HCT116 (cell line): ENCODE data around the gene AOAH. TPM values are rescaled to one million over a fixed set of nuclear protein-coding genes. Genes with fewer than 3 reads are reported as not detected.

Experiments
- ATAC-seq: fragments of 200-7000 bp; cut with Tn5 transposase; 2 replicates; pipeline ENCODE4 v1.9.1; 2020; ENCODE audit warnings: mild to moderate bottlenecking, moderate library complexity
- BruUV-seq: library from RNA; stranded (reverse); fragments of 400-500 nt; replicated peaks from 2 replicates; lab custom pipeline; 2021; lab: Mats Ljungman, UMichigan
- CTCF ChIA-PET: fragments of 300-600 bp; sonication (Branson Sonifier 250); formaldehyde crosslinking; loops from one replicate; lab custom pipeline; 2021; ENCODE audit warnings: antibody characterized with exemption; lab: Charles Lee
- POLR2A ChIA-PET: fragments of 300-600, 350-600 bp; sonication (Branson Sonifier 250); formaldehyde crosslinking; loops from one replicate; lab custom pipeline; 2021; ENCODE audit warnings: antibody characterized with exemption; lab: Charles Lee
- RAD21 ChIA-PET, 2 experiments: fragments of 300-600 bp; sonication (Branson Sonifier 250); formaldehyde crosslinking; loops; one replicate each; lab custom pipeline; 2023; ENCODE audit warnings: low total read pairs in 2 of 2; ENCODE audit not compliant: uncharacterized antibody in 2 of 2, unreplicated experiment in 2 of 2, low non-redundant PET in 1 of 2; lab: Charles Lee
- DNase-seq: peaks from one replicate; pipeline ENCODE4 v3.0.0-alpha.2; 2010; ENCODE audit warnings: low read depth, low spot score
- H2AFZ ChIP-seq: fragments of 200-600 bp; shearing (Covaris generic), sonication (generic); 2 replicates; pipeline ENCODE4 v1.6.1; 2017; ENCODE audit warnings: low read depth, mixed run types, mixed read lengths, antibody characterized with exemption, low read length; ENCODE audit not compliant: poor library complexity, severe bottlenecking
- H3K27ac ChIP-seq: 2 replicates; pipeline ENCODE4 v1.5.1; 2012; ENCODE audit warnings: low read depth, low read length
- H3K27me3 ChIP-seq: fragments of 200-600 bp; sonication (generic); 2 replicates; pipeline ENCODE4 v1.6.1; 2016; ENCODE audit warnings: mixed run types, low read length, mixed read lengths; ENCODE audit not compliant: insufficient read depth
- H3K36me3 ChIP-seq, 2 experiments: fragments of 200-500 bp in 1 of 2; fragments of 200-600 bp in 1 of 2; sonication (Bioruptor generic) in 1 of 2; sonication (generic) in 1 of 2; 2 replicates each; pipeline versions ENCODE4 v1.5.1 to v1.6.1; 2014 to 2016; ENCODE audit warnings: low read length in 2 of 2, inconsistent platforms in 1 of 2, mixed read lengths in 1 of 2, mixed run types in 1 of 2; ENCODE audit not compliant: insufficient read depth in 2 of 2, control insufficient read depth in 1 of 2
- H3K4me1 ChIP-seq, 2 experiments: fragments of 200-600 bp in 1 of 2; sonication (generic) in 1 of 2; 2 replicates each; pipeline versions ENCODE4 v1.5.1 to v1.6.1; 2012 to 2017; ENCODE audit warnings: low read length in 2 of 2, inconsistent platforms in 1 of 2, mild to moderate bottlenecking in 1 of 2, mixed read lengths in 1 of 2, mixed run types in 1 of 2, moderate library complexity in 1 of 2; ENCODE audit not compliant: insufficient read depth in 2 of 2, control insufficient read depth in 1 of 2
- H3K4me2 ChIP-seq: fragments of 200-600 bp; sonication (generic); 2 replicates; pipeline ENCODE4 v1.6.1; 2017; ENCODE audit warnings: mixed run types, low read length, mixed read lengths
- H3K4me3 ChIP-seq, 2 experiments: fragments of 200-600 bp in 1 of 2; sonication (generic) in 1 of 2; replicated peaks in 1 of 2; 2 replicates each; pipeline ENCODE4 v1.5.1; 2011 to 2016; ENCODE audit warnings: low read length in 2 of 2, control low read depth in 1 of 2, low read depth in 1 of 2, mild to moderate bottlenecking in 1 of 2, mixed read lengths in 1 of 2, mixed run types in 1 of 2
- H3K79me2 ChIP-seq: fragments of 200-600 bp; sonication (generic); 2 replicates; pipeline ENCODE4 v1.6.1; 2017; ENCODE audit warnings: mild to moderate bottlenecking, mixed run types, low read length, moderate library complexity, mixed read lengths; ENCODE audit not compliant: insufficient read depth
- H3K9ac ChIP-seq: fragments of 200-600 bp; sonication (generic); 2 replicates; pipeline ENCODE4 v1.6.1; 2016; ENCODE audit warnings: low read length, mixed read lengths
- H3K9me2 ChIP-seq: fragments of 200-600 bp; sonication (generic), shearing (Covaris generic); 2 replicates; pipeline ENCODE4 v1.6.1; 2017; ENCODE audit warnings: mixed run types, mild to moderate bottlenecking, moderate library complexity; ENCODE audit not compliant: insufficient read depth
- H3K9me3 ChIP-seq, 2 experiments: fragments of 200-500 bp in 1 of 2; fragments of 200-600 bp in 1 of 2; sonication (Bioruptor generic) in 1 of 2; sonication (generic) in 1 of 2; 2 replicates each; pipeline ENCODE4 v1.6.1; 2014 to 2017; ENCODE audit warnings: low read length in 2 of 2, mixed read lengths in 2 of 2, inconsistent platforms in 1 of 2, low read depth in 1 of 2, mild to moderate bottlenecking in 1 of 2, mixed run types in 1 of 2, moderate library complexity in 1 of 2; ENCODE audit not compliant: control insufficient read depth in 1 of 2, insufficient read depth in 1 of 2
- H4K20me1 ChIP-seq: fragments of 200-600 bp; sonication (generic), shearing (Covaris generic); 2 replicates; pipeline ENCODE4 v1.6.1; 2017; ENCODE audit warnings: mixed run types, mild to moderate bottlenecking, moderate library complexity; ENCODE audit not compliant: insufficient read depth
- ATF3 ChIP-seq: IDR thresholded peaks from 2 replicates; pipeline ENCODE4 v1.6.1; 2012
- CBX3 ChIP-seq: IDR thresholded peaks from 2 replicates; pipeline ENCODE4 v1.6.1; 2012; ENCODE audit warnings: low read depth
- CEBPB ChIP-seq: IDR thresholded peaks from 2 replicates; pipeline ENCODE4 v1.6.1; 2012; ENCODE audit warnings: low read depth
- CTCF ChIP-seq, 3 experiments: fragments of 200-600 bp in 1 of 3; sonication (generic) in 1 of 3; IDR thresholded peaks in 2 of 3; conservative IDR thresholded peaks in 1 of 3; 2 replicates each; pipeline ENCODE4 v1.5.1; 2012 to 2017; ENCODE audit warnings: low read depth in 2 of 3, low read length in 2 of 3, antibody characterized with exemption in 1 of 3, borderline replicate concordance in 1 of 3, control low read depth in 1 of 3, mild to moderate bottlenecking in 1 of 3, mixed read lengths in 1 of 3, mixed run types in 1 of 3, moderate library complexity in 1 of 3; ENCODE audit not compliant: insufficient read depth in 1 of 3
- EGR1 ChIP-seq: IDR thresholded peaks from 2 replicates; pipeline ENCODE4 v1.6.1; 2012; ENCODE audit warnings: low read depth
- ELF1 ChIP-seq: IDR thresholded peaks from 2 replicates; pipeline ENCODE4 v1.6.1; 2012; ENCODE audit warnings: low read depth, borderline replicate concordance
- EZH2 ChIP-seq: fragments of 200-600 bp; sonication (generic); IDR thresholded peaks from 2 replicates; pipeline ENCODE4 v1.6.1; 2017; ENCODE audit warnings: antibody characterized with exemption, mixed run types
- EZH2phosphoT487 ChIP-seq: fragments of 200-600 bp; IDR thresholded peaks from 2 replicates; pipeline ENCODE4 v1.6.1; 2018; ENCODE audit warnings: antibody characterized with exemption, borderline replicate concordance
- FOSL1 ChIP-seq: IDR thresholded peaks from 2 replicates; pipeline ENCODE4 v1.6.1; 2012; ENCODE audit warnings: low read depth
- JUND ChIP-seq: IDR thresholded peaks from 2 replicates; pipeline ENCODE4 v1.6.1; 2012
- POLR2AphosphoS5 ChIP-seq: IDR thresholded peaks from 2 replicates; pipeline ENCODE4 v1.6.1; 2011; ENCODE audit warnings: mild to moderate bottlenecking, low read depth, low read length, moderate library complexity
- SIN3A ChIP-seq: IDR thresholded peaks from 2 replicates; pipeline ENCODE4 v1.6.1; 2012; ENCODE audit warnings: low read depth
- SRF ChIP-seq: IDR thresholded peaks from 2 replicates; pipeline ENCODE4 v1.6.1; 2012; ENCODE audit warnings: low read depth
- TCF7L2 ChIP-seq: IDR thresholded peaks from 2 replicates; pipeline ENCODE4 v1.7.0; 2011; ENCODE audit warnings: borderline replicate concordance, inconsistent platforms; ENCODE audit not compliant: insufficient read depth, insufficient read length; ENCODE audit errors: extremely low read depth
- YY1 ChIP-seq: IDR thresholded peaks from 2 replicates; pipeline ENCODE4 v1.6.1; 2011; ENCODE audit warnings: low read length, low read depth, moderate library complexity, mild to moderate bottlenecking; ENCODE audit not compliant: insufficient replicate concordance; ENCODE audit errors: extremely low read depth
- ZFX ChIP-seq: fragments of 450-650 bp; IDR thresholded peaks from 2 replicates; pipeline ENCODE4 v1.6.1; 2017
- ZNF274 ChIP-seq: fragments of 200-500 bp; sonication (Bioruptor generic); IDR thresholded peaks from 2 replicates; pipeline ENCODE4 v1.6.1; 2014; ENCODE audit warnings: mild to moderate bottlenecking, low read depth, low read length, inconsistent platforms
- intact Hi-C: fragments of 100-400 bp; cut with micrococcal nuclease; formaldehyde crosslinking; loops from 2 replicates; pipeline ENCODE4 v1.10.0; 2022
- total RNA-seq: library from RNA; stranded (reverse); gene quantifications from one replicate; pipeline ENCODE4 v1.2.1, GENCODE V29; 2021; ENCODE audit not compliant: unreplicated experiment
- TF ChIP-seq, protein P1 (sequence below): IDR thresholded peaks from 2 replicates; pipeline ENCODE4 v1.6.1; 2012; ENCODE audit warnings: low read depth
- TF ChIP-seq, protein P2 (sequence below): IDR thresholded peaks from 2 replicates; pipeline ENCODE4 v1.6.1; 2012

Gene AOAH
- total RNA-seq, 1 experiment from 2014 or later = 1.1 TPM

- no peaks in the 10 kb centered on the region for H3K36me3 ChIP-seq
- H3K4me3 ChIP-seq = no peak overlapping the region
- no peaks in the 10 kb centered on the region for H3K79me2 ChIP-seq
- H3K27ac ChIP-seq = no peak overlapping the region
- CTCF ChIA-PET = no interaction called here
- ATAC-seq = no peak
- no TSS peak for BruUV-seq
- H3K27me3 ChIP-seq = no peaks in the 10 kb centered on the region; the same call in 1 of the 2 replicates
- no peak for DNase-seq
- POLR2A ChIA-PET = no interaction called here
- no peak overlapping the region for H2AFZ ChIP-seq
- no peak for TF ChIP-seq FOSL1
- TF ChIP-seq EZH2phosphoT487 = no peak
- no peak for TF ChIP-seq TCF7L2
- TF ChIP-seq, protein P1, sequence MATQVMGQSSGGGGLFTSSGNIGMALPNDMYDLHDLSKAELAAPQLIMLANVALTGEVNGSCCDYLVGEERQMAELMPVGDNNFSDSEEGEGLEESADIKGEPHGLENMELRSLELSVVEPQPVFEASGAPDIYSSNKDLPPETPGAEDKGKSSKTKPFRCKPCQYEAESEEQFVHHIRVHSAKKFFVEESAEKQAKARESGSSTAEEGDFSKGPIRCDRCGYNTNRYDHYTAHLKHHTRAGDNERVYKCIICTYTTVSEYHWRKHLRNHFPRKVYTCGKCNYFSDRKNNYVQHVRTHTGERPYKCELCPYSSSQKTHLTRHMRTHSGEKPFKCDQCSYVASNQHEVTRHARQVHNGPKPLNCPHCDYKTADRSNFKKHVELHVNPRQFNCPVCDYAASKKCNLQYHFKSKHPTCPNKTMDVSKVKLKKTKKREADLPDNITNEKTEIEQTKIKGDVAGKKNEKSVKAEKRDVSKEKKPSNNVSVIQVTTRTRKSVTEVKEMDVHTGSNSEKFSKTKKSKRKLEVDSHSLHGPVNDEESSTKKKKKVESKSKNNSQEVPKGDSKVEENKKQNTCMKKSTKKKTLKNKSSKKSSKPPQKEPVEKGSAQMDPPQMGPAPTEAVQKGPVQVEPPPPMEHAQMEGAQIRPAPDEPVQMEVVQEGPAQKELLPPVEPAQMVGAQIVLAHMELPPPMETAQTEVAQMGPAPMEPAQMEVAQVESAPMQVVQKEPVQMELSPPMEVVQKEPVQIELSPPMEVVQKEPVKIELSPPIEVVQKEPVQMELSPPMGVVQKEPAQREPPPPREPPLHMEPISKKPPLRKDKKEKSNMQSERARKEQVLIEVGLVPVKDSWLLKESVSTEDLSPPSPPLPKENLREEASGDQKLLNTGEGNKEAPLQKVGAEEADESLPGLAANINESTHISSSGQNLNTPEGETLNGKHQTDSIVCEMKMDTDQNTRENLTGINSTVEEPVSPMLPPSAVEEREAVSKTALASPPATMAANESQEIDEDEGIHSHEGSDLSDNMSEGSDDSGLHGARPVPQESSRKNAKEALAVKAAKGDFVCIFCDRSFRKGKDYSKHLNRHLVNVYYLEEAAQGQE = no peak
- TF ChIP-seq POLR2AphosphoS5 = no peak
- TF ChIP-seq, protein P2, sequence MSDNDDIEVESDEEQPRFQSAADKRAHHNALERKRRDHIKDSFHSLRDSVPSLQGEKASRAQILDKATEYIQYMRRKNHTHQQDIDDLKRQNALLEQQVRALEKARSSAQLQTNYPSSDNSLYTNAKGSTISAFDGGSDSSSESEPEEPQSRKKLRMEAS = no peak
- TF ChIP-seq SRF = no peak
- no peak for TF ChIP-seq ELF1
- no peak for TF ChIP-seq CBX3
- TF ChIP-seq ZNF274 = no peak
- no peak for TF ChIP-seq ATF3
- no peak for TF ChIP-seq EZH2
- no peak for TF ChIP-seq CTCF (IDR thresholded peaks at IDR 0.05 in 2 of 3, conservative IDR thresholded peaks at IDR 0.05 in 1 of 3; ENCODE audit: borderline replicate concordance in 1 of 3, insufficient read depth in 1 of 3, low read depth in 2 of 3, low read length in 2 of 3)
- no peak for TF ChIP-seq SIN3A
- TF ChIP-seq ZFX = no peak
- TF ChIP-seq CEBPB = no peak
- TF ChIP-seq EGR1 = no peak
- no peak for TF ChIP-seq YY1
- TF ChIP-seq JUND = no peak
- H3K9me2 ChIP-seq = no peaks in the 10 kb centered on the region
- RAD21 ChIA-PET = no interaction called here
- H4K20me1 ChIP-seq = no peaks in the 10 kb centered on the region
- no peaks in the 10 kb centered on the region for H3K9me3 ChIP-seq
- no peak overlapping the region for H3K9ac ChIP-seq
- no peak overlapping the region for H3K4me2 ChIP-seq
- intact Hi-C loops = no loop called here
- H3K4me1 ChIP-seq = no peaks in the 10 kb centered on the region
Measured at GRCh38 chr7:36629351-36629750, 94.9 kb downstream of the AOAH start.
